Daoy (cell line): ENCODE measurements around the gene THSD4. TPM values are rescaled to one million over a fixed set of nuclear protein-coding genes. Genes with fewer than 3 reads are reported as not detected.
"Not testable (repeated sequence)": the region's sequence is repeated elsewhere in the genome, so short reads cannot be mapped to it uniquely, and the experiment has no call there.

Experiments used
- DNase-seq: peaks from one replicate; pipeline ENCODE4 v3.0.0-alpha.2; 2015; ENCODE audit warnings: low read depth
- total RNA-seq: library from RNA; depleted of rRNA; stranded (reverse); fragments of >200 nt; shearing (Covaris generic); gene quantifications from 2 replicates; pipeline ENCODE4 v1.2.3, GENCODE V29; 2014

Gene THSD4
- total RNA-seq, 1 experiment from 2014 or later = 5.4 TPM

- DNase-seq = no peak
Measured at GRCh38 chr15:71259866-71260265, 144.6 kb downstream of the THSD4 start.

- DNase-seq = no peak
Measured at GRCh38 chr15:71261418-71261817, 146.1 kb downstream of the THSD4 start.

DNA sequence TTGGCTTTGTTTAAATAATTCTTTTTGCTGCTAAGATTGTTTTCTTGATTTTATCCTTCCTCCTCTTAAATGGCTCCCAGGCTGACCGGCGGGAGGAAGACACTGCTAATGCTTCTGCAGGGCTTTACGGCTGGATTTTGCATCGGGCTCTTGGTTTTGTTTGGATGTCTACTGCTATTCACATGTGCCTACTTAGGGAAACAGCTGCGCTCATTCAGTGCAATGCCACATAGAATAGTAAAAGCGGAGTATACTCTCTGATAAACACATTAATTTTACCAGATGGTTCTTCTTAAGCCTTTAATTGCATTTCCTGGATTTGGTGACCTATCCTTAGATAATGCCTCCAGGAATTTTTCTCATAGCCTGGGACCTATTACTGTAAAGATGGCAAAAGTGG lies 146.6 kb downstream of the THSD4 start:
- no peak for DNase-seq

GRCh38 chr15:71262599-71262998 lies 147.3 kb downstream of the THSD4 start:
- DNase-seq = no peak

DNA sequence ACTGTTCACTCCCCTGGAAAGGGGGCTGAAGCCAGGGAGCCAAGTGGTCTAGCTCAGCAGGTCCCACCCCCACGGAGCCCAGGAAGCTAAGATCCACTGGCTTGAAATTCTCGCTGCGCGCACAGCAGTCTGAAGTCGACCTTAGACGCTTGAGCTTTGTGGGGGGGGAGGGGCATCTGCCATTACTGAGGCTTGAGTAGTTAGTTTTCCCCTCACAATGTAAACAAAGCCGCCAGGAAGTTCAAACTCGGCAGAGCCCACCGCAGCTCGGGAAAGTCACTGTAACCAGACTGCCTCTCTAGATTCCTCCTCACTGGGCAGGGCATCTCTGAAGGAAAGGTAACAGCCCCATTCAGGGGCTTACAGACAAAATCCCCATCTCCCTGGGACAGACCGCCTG lies 150.3 kb downstream of the THSD4 start:
- DNase-seq = not testable (repeated sequence)

GRCh38 chr15:71271327-71271726 lies 156.1 kb downstream of the THSD4 start:
- no peak for DNase-seq

DNA sequence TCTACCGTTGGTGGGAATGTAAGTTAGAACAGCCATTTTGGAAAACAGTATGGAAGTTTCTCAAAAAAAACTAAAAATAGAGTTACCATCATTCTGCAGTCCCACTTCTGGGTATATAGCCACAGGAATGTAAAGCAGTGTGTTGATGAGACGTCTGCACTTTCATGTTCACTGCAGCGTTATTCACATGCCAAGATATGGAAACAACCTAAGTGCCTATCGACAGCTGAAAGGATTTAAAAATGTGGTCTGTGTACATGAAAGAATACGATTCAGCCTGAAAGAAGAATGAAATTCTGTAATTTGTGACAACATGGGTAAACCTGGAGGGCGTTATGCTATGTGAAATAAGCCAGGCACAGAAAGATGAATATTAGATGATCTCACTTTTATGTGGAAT lies 157.7 kb downstream of the THSD4 start:
- peak; percentile 40 for DNase-seq

- DNase-seq = no peak
Measured at GRCh38 chr15:71273731-71274447, 158.6 kb downstream of the THSD4 start.

- DNase-seq = no peak
Measured at GRCh38 chr15:71274448-71274798, 159.2 kb downstream of the THSD4 start.

DNA sequence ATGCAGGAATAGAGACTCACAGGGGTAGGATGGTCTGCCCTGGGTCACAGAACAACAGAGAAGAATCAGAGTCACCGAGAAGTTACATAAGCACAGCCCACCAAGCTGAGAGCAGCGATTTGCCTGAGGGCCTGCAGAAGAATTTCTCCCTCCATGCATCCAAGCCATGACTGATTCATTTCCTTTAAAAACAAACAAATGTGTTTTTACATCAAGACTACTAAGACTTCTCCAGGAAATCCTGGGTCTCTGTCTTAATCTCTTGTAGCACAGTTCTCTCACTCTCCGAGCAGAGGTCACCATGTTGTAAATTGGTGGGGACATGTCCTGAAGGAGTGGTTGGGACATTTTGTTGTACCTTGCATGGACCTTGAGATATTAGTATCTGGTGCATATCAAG lies 159.8 kb downstream of the THSD4 start:
- DNase-seq = peak; percentile 82

DNA sequence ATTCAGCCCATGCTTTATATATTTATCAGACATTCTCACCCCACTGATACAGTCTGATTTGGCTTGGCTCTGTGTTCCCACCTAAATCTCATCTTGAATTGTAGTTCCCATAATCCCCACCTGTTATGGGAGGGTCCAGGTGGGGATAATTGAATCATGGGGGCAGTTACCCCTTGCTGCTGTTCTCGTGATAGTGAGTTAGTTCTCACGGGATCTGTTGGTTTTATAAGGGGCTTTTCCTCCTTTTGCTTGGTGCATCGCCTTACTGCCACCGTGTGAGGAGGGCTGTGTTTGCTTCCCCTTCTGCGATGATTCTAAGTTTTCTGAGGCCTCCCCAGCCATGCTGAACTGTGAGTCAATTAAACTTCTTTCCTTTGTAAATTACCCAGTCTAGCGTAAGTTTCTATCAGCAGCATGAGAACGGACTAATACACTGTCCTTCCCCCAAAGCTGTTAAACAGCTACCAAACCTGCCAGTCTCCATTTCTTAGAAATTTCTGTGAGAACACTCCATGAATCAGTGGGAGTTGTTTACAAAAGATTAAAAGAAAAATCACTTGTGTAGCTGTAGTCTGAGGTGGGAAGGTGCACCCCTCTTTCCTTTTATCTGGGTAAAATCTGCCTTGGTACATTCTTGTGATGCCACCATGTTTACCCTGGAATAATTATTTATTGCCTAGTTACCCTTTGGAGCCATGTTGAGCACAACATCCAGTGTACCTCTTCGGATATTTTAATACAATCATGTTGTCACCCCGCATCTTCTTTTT lies 160.5 kb downstream of the THSD4 start:
- DNase-seq = no peak

GRCh38 chr15:71276336-71276665 lies 161.0 kb downstream of the THSD4 start:
- DNase-seq = no peak

GRCh38 chr15:71278989-71279756 lies 163.9 kb downstream of the THSD4 start:
- peak; percentile 94 for DNase-seq

DNA sequence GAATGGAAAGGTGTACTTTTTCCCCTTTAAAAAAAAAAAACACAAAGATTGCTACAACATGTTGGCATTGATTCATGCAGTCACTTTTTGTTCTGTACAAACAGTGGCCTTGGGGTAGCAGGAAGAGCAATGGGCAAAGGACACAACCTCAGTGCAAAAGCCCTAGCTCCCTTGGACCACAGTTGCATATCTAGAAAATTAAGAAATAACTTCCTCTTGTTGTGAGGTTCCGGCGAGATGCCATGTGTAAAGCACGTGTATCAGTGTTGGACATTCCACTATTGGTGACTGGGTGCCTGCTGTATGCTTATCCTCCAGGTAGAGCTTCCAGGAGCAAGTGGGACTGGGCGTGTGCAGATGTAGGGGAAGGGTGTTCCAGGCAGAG lies 164.5 kb downstream of the THSD4 start:
- DNase-seq = no peak

- no peak for DNase-seq
Measured at GRCh38 chr15:71280206-71280605, 164.9 kb downstream of the THSD4 start.

GRCh38 chr15:71281256-71281655 lies 166.0 kb downstream of the THSD4 start:
- DNase-seq = no peak

DNA sequence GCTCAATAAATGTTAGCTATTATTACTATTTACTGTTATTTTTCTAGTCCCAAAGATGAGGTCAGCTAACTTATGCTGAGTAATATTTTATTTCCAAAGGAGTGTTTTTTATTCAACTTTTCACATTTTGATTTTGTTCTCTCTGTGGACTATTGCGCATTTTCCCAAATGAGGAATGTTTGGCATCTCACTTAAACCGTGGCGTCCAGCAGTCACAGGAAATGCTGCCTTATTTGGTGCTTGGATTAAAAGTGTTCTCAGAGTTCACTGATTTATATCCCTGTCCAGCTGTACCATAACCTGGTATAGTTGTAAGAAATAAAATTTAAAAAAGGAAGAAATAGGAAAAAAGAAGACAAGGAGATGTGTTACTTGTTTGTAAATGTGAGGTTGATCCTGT lies 166.8 kb downstream of the THSD4 start:
- DNase-seq = no peak

GRCh38 chr15:71288348-71288955 lies 173.2 kb downstream of the THSD4 start:
- DNase-seq = no peak

DNA sequence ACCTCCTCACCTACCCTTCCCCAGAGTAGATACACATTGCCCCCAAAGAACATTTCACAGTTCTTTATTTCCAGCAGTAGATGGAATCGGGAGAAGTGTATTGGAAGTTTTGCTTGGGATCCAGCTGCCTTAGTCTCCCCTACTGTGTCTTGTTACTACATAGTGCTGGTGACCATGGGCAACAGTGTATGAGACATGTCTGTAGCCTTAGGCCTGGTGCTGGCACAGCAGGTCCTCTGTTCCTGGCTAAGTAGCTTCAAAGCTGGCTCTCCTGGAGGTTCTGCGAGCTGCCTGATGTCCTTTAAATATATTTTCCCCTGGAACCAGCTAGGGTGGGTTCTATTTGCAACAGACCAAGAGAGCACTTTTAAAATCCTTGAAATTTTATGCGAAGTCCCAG lies 174.7 kb downstream of the THSD4 start:
- DNase-seq = no peak

GRCh38 chr15:71290881-71291635 lies 175.8 kb downstream of the THSD4 start:
- no peak for DNase-seq

GRCh38 chr15:71291723-71292122 lies 176.5 kb downstream of the THSD4 start:
- DNase-seq = no peak

- DNase-seq = no peak
Measured at GRCh38 chr15:71293723-71294122, 178.5 kb downstream of the THSD4 start.
